Stimulated activated CD4-positive, alpha-beta T cell treated with anti-CD3 and anti-CD28 coated beads, TNF-alpha, amount 100 ng/mL, for 24 hours (primary cell): Measurements from ENCODE around the gene TIMM10B.
"Not testable (repeated sequence)": the region's sequence is repeated elsewhere in the genome, so short reads cannot be mapped to it uniquely, and the experiment has no call there.

Source experiments
- DNase-seq, 3 experiments: peaks; one replicate each; pipeline ENCODE4 v3.0.0-alpha.2; 2020; ENCODE audit warnings: low read depth in 3 of 3

Gene TIMM10B

GRCh38 chr11:6505577-6506240 is 24.4 kb downstream of the TIMM10B start:
- no peak for DNase-seq

DNA sequence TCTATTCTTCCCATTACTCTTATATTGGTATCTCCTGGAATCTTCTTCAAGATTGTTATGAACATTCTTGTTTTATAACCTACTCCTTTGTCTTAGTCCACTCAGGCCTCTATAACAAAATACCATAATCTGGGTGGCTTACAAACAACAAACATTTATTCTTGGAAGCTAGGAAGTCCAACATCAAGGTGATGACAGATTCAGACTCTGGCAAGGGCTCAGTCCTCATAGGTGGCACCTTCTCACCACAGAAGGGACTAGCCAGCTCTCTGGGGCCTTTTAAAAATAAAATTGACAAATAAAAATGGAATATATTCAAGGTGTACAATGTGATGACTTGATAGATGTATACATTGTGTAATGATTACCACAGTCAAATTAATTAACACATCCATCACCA is 35.6 kb downstream of the TIMM10B start:
- DNase-seq, result no peak

DNA sequence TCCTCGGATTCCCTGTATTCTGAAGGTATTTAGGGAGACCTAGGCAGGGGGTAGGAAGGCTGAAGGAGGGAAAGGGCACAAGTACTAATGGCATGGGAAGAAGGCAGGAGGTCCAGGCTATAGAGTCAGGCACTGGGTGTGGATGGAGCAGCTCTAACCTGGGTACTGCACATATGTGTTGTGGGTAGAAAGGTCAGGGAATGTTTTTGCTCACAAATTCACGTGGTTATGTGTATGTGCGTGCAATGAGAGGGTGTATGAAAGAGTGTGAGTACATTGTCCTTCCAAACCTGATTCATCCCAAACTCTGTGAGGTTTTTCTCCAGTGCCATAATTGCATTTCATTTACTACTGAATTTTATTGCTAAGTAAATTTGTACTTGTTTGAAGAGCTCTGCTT is 39.0 kb downstream of the TIMM10B start:
- no peak for DNase-seq

- not testable (repeated sequence) for DNase-seq
These were observed 40.6 kb downstream of the TIMM10B start for GRCh38 chr11:6521946-6522345.

DNA sequence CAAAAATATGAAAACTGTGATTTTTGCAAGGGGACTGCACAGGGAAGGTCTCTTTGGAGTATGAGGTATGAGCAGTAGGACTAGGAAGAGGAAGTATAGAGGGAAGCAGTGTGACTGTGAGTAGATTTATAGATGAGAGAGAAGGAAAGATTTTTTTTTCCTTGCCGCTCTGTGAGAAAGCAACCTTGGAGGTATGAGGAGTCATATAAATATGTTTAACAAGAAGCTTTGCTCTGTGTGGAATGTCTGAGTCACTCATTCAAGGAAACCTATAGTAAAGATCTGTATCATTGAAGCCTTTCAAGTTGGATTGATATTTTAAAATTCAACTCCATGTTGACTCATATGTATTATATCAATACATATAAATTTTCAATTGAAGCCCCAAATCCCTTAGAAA is 42.0 kb downstream of the TIMM10B start:
- DNase-seq, result no peak

DNA sequence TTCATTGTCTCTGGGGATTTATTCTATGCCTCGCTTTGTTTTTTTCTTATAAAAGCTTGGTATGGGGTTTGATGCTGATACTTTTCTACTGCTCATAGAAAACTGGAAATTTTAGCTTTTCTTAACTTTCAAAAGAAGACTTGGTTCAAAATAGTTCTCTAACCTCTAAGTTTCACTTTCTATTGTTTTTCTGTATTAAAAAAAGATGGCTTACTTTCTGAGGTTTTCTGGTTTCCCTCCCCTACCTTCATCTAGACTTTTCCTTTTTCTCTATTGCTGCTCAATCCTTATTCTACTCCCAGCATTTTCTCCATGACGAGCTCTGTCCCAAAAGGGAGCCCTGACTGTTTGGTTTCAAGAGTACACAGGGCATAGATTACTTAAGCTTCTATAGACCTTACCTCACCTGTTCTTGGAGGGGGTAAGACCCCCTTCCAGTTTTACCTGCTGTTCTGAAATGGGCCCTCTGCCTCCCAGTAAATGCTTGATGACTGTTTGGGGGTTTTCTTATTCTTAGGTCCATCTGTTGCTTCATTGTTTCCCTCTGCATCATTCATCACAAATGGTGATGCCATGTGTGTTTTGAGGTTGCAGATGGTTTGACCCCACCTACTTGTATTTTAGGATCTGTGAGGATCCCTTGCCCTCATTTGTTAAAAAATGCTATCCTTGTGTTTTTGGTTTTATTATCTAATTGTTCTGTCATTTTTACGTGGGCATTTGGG is 45.3 kb downstream of the TIMM10B start:
- no peak for DNase-seq

GRCh38 chr11:6529266-6529665 is 48.0 kb downstream of the TIMM10B start:
- no peak for DNase-seq

DNA sequence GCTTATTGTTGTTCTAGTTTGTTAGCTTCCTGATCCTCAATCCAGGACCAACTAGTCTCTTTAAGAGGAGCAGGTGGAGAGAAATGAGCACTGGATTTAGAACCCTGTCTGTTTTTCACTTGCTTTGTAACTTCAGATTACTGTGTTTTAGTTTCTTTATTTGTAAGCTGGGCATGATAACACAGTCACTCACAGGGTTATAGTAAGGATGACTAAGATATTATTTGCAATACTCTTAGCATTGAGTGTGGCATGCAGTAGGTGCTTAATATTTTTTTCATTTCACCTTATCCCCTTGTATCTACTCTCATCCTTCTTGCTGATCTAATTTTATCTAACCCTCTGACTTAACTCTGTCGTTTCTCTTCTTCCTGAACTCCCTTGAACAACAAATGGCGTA is 49.5 kb downstream of the TIMM10B start:
- no peak for DNase-seq

- no peak for DNase-seq
These were observed 50.0 kb downstream of the TIMM10B start for GRCh38 chr11:6531267-6531752.
